ENCODE data around the gene KCNMA1. TPM values are rescaled to one million over a fixed set of nuclear protein-coding genes. Genes with fewer than 3 reads are reported as not detected.

The KCNMA1 gene
- total RNA-seq, 1 donor = 77.8 TPM

DNA sequence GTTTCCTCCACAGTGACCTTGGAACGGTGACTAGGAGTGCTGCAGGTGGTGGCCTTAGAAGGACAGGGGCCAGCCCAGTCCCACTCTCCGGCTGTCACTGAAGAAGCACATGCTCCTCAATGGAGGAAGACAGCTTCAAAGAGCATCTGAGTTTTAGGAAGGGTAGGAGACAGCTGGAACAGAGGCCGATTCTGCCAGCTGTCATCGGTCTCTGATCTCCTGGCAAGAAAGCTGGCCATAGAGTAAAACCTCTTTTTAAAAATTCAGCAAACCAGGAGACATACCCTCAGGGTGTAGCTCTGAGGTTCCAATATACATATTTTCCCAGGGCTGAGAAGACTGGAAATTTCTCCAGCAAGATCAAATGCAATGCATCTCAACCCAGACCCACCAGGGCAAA lies 55.9 kb downstream of the KCNMA1 start:
- peaks cover 33% of the 10 kb centered on the region for H3K79me2 ChIP-seq (ENCODE audit: insufficient read depth, low read length)
- H3K9me3 ChIP-seq (ENCODE audit: low read depth, low read length) = no peaks in the 10 kb centered on the region
- H3K36me3 ChIP-seq (ENCODE audit: insufficient read depth, low read length) = no peaks in the 10 kb centered on the region
- TF ChIP-seq, protein P1, sequence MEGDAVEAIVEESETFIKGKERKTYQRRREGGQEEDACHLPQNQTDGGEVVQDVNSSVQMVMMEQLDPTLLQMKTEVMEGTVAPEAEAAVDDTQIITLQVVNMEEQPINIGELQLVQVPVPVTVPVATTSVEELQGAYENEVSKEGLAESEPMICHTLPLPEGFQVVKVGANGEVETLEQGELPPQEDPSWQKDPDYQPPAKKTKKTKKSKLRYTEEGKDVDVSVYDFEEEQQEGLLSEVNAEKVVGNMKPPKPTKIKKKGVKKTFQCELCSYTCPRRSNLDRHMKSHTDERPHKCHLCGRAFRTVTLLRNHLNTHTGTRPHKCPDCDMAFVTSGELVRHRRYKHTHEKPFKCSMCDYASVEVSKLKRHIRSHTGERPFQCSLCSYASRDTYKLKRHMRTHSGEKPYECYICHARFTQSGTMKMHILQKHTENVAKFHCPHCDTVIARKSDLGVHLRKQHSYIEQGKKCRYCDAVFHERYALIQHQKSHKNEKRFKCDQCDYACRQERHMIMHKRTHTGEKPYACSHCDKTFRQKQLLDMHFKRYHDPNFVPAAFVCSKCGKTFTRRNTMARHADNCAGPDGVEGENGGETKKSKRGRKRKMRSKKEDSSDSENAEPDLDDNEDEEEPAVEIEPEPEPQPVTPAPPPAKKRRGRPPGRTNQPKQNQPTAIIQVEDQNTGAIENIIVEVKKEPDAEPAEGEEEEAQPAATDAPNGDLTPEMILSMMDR (IDR thresholded peaks at IDR 0.05; ENCODE audit: extremely low read depth, low read depth, low read length) = no peak
- H3K27ac ChIP-seq (ENCODE audit: low read depth, low read length) = no peak overlapping the region
- peaks cover 21% of the 10 kb centered on the region for H3K4me1 ChIP-seq (ENCODE audit: insufficient read depth, low read length)
- no peak overlapping the region for H2AFZ ChIP-seq (ENCODE audit: low read length)
- H3K27me3 ChIP-seq (ENCODE audit: insufficient read depth, low read length) = no peaks in the 10 kb centered on the region
- peaks cover 2% of the 10 kb centered on the region for H4K20me1 ChIP-seq (ENCODE audit: insufficient read depth, low read length)
- no peak for DNase-seq (ENCODE audit: insufficient read length, low spot score, missing footprints)
- H3K4me3 ChIP-seq (ENCODE audit: insufficient read depth, low read length) = no peak overlapping the region
- no peak overlapping the region for H3K4me2 ChIP-seq (ENCODE audit: insufficient read depth, low read length)

DNA sequence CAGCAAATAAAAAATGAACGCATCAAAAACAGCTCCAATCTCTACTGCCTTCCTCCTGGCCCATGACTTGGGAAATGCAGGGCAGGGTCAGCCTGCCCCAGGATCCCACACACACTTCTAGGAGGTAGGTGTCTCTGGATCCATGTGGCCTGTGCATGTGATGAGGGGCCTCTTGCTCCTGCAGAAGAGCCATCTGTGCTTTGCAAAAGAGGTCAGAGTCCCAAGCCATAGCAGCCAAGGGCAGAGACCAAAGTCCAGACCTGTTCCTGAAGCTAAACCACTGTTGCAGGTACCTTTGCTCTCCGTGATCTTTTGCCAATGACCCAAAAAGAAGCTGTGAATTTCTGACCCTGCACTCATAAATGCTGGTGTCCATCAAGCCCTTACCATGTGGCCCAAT lies 57.1 kb downstream of the KCNMA1 start:
- H3K27ac ChIP-seq (ENCODE audit: low read depth, low read length) = no peak overlapping the region
- peaks cover 43% of the 10 kb centered on the region for H3K79me2 ChIP-seq (ENCODE audit: insufficient read depth, low read length)
- H3K9me3 ChIP-seq (ENCODE audit: low read depth, low read length) = no peaks in the 10 kb centered on the region
- H3K4me3 ChIP-seq (ENCODE audit: insufficient read depth, low read length) = no peak overlapping the region
- H4K20me1 ChIP-seq (ENCODE audit: insufficient read depth, low read length) = peaks cover 2% of the 10 kb centered on the region
- no peak for DNase-seq (ENCODE audit: insufficient read length, low spot score, missing footprints)
- TF ChIP-seq, protein P1 (IDR thresholded peaks at IDR 0.05; ENCODE audit: extremely low read depth, low read depth, low read length) = no peak
- H3K27me3 ChIP-seq (ENCODE audit: insufficient read depth, low read length) = no peaks in the 10 kb centered on the region
- no peaks in the 10 kb centered on the region for H3K36me3 ChIP-seq (ENCODE audit: insufficient read depth, low read length)
- no peak overlapping the region for H3K4me2 ChIP-seq (ENCODE audit: insufficient read depth, low read length)
- H3K4me1 ChIP-seq (ENCODE audit: insufficient read depth, low read length) = peaks cover 12% of the 10 kb centered on the region
- no peak overlapping the region for H2AFZ ChIP-seq (ENCODE audit: low read length)

DNA sequence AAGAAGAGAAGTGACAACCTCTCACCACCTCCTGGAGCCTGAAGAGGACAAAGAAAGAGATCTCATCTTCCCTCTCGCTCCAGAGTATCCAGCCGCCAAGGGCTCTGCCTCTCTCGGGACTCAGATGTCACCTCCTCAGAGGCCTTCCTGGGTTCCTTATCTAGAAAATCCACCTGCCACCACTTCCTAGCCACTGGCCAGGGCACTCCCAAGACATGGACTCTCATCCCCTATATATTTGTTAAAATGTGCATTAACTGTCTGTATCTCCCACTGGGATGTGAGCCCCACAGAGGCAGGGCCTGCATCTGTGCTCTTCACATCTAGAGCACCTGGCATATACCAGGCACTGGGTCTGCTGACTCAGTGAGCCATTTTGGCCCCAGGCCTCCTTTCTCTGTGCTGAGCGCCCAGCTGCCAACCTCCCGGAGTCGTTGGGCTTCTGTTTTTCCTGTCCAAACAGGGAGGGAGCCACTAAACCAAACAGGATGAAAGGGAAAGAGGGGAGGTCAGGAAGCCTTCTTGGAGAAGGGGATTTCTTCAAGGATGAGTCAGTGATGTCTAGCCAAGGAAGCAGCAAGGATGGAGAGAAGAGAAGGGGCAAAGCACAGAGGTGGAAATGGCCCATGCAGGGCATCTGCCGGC lies 58.9 kb downstream of the KCNMA1 start:
- H3K27ac ChIP-seq (ENCODE audit: low read depth, low read length) = no peak overlapping the region
- H2AFZ ChIP-seq (ENCODE audit: low read length) = peak overlapping the region; percentile 25
- no peaks in the 10 kb centered on the region for H3K9me3 ChIP-seq (ENCODE audit: low read depth, low read length)
- peaks cover 12% of the 10 kb centered on the region for H3K4me1 ChIP-seq (ENCODE audit: insufficient read depth, low read length)
- DNase-seq (ENCODE audit: insufficient read length, low spot score, missing footprints) = peak; percentile 88
- H3K27me3 ChIP-seq (ENCODE audit: insufficient read depth, low read length) = no peaks in the 10 kb centered on the region
- H3K4me2 ChIP-seq (ENCODE audit: insufficient read depth, low read length) = no peak overlapping the region
- H3K79me2 ChIP-seq (ENCODE audit: insufficient read depth, low read length) = peaks cover 37% of the 10 kb centered on the region
- H3K36me3 ChIP-seq (ENCODE audit: insufficient read depth, low read length) = no peaks in the 10 kb centered on the region
- peaks cover 2% of the 10 kb centered on the region for H4K20me1 ChIP-seq (ENCODE audit: insufficient read depth, low read length)
- TF ChIP-seq, protein P1 (IDR thresholded peaks at IDR 0.05; ENCODE audit: extremely low read depth, low read depth, low read length) = no peak
- H3K4me3 ChIP-seq (ENCODE audit: insufficient read depth, low read length) = no peak overlapping the region

DNA sequence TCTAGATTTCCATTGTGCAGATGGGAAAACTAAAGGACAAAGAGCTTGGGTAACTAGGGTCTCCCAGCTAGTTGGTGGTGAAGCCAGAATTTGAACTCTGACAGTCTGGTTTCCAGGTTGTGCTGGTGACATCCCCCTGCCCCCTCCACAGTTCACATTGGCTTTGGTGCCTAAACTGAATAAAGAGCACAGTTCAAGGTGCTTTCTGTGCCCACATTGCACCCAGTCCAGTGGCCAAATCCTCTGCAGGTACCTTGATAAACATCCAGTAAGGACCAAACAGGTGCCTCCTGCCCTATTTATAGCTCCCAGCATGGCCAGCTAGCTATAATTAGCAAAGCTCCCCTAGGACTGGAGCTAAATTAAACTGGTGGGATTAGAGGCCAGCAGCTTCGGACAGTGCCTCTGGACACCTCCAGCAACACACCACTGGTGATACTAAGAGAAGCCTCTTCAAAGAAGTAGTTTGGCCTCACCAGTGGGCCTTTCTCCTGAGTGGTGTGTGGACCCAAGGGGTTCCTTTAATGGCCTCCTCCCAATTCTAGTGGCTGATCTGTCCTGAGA lies 59.9 kb downstream of the KCNMA1 start:
- H3K9me3 ChIP-seq (ENCODE audit: low read depth, low read length) = no peaks in the 10 kb centered on the region
- TF ChIP-seq, protein P1 (IDR thresholded peaks at IDR 0.05; ENCODE audit: extremely low read depth, low read depth, low read length) = no peak
- peaks cover 7% of the 10 kb centered on the region for H3K4me1 ChIP-seq (ENCODE audit: insufficient read depth, low read length)
- peaks cover 2% of the 10 kb centered on the region for H4K20me1 ChIP-seq (ENCODE audit: insufficient read depth, low read length)
- no peak overlapping the region for H3K27ac ChIP-seq (ENCODE audit: low read depth, low read length)
- H3K79me2 ChIP-seq (ENCODE audit: insufficient read depth, low read length) = peaks cover 37% of the 10 kb centered on the region
- no peaks in the 10 kb centered on the region for H3K36me3 ChIP-seq (ENCODE audit: insufficient read depth, low read length)
- no peaks in the 10 kb centered on the region for H3K27me3 ChIP-seq (ENCODE audit: insufficient read depth, low read length)
- no peak overlapping the region for H3K4me3 ChIP-seq (ENCODE audit: insufficient read depth, low read length)
- no peak for DNase-seq (ENCODE audit: insufficient read length, low spot score, missing footprints)
- H3K4me2 ChIP-seq (ENCODE audit: insufficient read depth, low read length) = no peak overlapping the region
- H2AFZ ChIP-seq (ENCODE audit: low read length) = no peak overlapping the region

Data from osteoblast (primary cell).